ENCODE measurements around the gene GPR155. TPM values are rescaled to one million over a fixed set of nuclear protein-coding genes. Genes with fewer than 3 reads are reported as not detected.

The GPR155 gene
- polyA plus RNA-seq, 1 donor from 2014 or later, result 5.7 TPM

DNA sequence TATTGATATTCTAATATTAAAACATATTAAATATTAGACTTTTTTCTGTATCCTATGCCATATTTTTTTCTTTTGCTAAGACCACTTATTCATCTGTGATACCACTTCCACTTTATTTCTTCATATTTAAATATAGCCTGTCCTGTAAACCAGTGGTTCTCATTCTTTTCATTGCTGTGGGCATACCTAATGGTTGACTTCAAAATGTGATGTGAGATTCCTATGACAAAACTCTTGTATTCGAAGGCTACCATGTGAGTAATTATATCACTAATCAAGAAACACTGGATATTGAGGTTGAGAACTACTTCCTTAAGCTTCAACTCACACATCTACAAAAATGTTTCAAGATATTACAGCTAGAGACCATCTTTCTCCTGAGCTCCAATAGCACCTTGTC is 87.7 kb downstream of the GPR155 start:
- Histone ChIP-seq H3K9ac (ENCODE audit: low read length) (no peak overlapping the region), H4K20me1 (ENCODE audit: insufficient read depth) (no peaks in the 10 kb centered on the region), H3K4me3 (ENCODE audit: low read length) (no peak overlapping the region), H3F3A (ENCODE audit: insufficient read depth, low read length, poor library complexity, severe bottlenecking) (peaks cover 4% of the 10 kb centered on the region), H3K79me2 (replicated peaks; ENCODE audit: insufficient read depth, low read length) (peaks cover 11% of the 10 kb centered on the region), H3K27ac (ENCODE audit: low read length) (no peak overlapping the region), H2AFZ (ENCODE audit: low read depth, low read length) (no peak overlapping the region), H3K4me2 (ENCODE audit: low read length) (no peak overlapping the region), H3K9me3 (ENCODE audit: low read length) (no peaks in the 10 kb centered on the region), H3K27me3 (ENCODE audit: insufficient read depth, low read depth, low read length) (no peaks in the 10 kb centered on the region), H3K36me3 (ENCODE audit: insufficient read depth, low read length) (peaks cover 5% of the 10 kb centered on the region), H3K9me2 (ENCODE audit: insufficient read depth, low read length) (no peaks in the 10 kb centered on the region)
- TF ChIP-seq TAF1 (IDR thresholded peaks at IDR 0.05; ENCODE audit: low read depth) (no peak), EZH2 (IDR thresholded peaks at IDR 0.05; ENCODE audit: borderline replicate concordance, insufficient read depth, low read length, poor library complexity, severe bottlenecking) (no peak), RAD21 (conservative IDR thresholded peaks at IDR 0.05) (no peak)
- TF ChIP-seq, protein P1, sequence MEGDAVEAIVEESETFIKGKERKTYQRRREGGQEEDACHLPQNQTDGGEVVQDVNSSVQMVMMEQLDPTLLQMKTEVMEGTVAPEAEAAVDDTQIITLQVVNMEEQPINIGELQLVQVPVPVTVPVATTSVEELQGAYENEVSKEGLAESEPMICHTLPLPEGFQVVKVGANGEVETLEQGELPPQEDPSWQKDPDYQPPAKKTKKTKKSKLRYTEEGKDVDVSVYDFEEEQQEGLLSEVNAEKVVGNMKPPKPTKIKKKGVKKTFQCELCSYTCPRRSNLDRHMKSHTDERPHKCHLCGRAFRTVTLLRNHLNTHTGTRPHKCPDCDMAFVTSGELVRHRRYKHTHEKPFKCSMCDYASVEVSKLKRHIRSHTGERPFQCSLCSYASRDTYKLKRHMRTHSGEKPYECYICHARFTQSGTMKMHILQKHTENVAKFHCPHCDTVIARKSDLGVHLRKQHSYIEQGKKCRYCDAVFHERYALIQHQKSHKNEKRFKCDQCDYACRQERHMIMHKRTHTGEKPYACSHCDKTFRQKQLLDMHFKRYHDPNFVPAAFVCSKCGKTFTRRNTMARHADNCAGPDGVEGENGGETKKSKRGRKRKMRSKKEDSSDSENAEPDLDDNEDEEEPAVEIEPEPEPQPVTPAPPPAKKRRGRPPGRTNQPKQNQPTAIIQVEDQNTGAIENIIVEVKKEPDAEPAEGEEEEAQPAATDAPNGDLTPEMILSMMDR (IDR thresholded peaks at IDR 0.05; ENCODE audit: poor library complexity, severe bottlenecking), result no peak

DNA sequence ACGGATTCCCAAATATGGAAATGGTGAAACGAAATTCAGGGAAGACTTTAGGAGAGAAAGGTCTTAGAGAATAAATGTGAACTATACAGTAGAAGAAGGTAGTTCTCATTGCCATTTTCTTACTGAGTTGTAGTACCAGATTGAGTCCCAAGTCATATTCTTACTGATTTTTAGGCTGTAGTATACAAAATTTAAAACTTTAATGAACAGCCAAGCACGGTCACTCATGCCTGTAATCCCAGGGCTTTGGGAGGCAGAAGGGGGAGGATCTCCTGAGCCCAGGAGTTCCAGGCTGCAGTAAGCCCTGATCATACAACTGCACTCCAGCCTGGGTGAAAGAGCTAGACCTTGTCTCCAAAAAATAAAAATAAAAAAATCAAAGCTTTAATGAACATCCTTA is 89.1 kb downstream of the GPR155 start:
- Histone ChIP-seq H3K27ac (ENCODE audit: low read length) (no peak overlapping the region), H3K4me3 (ENCODE audit: low read length) (peak overlapping the region; percentile 2), H3K9ac (ENCODE audit: low read length) (no peak overlapping the region), H4K20me1 (ENCODE audit: insufficient read depth) (no peaks in the 10 kb centered on the region), H3K27me3 (ENCODE audit: insufficient read depth, low read depth, low read length) (no peaks in the 10 kb centered on the region), H3K9me3 (ENCODE audit: low read length) (no peaks in the 10 kb centered on the region), H3K4me2 (ENCODE audit: low read length) (no peak overlapping the region), H3K79me2 (replicated peaks; ENCODE audit: insufficient read depth, low read length) (peaks cover 25% of the 10 kb centered on the region), H3K36me3 (ENCODE audit: insufficient read depth, low read length) (no peaks in the 10 kb centered on the region), H3F3A (ENCODE audit: insufficient read depth, low read length, poor library complexity, severe bottlenecking) (peaks cover 4% of the 10 kb centered on the region), H3K9me2 (ENCODE audit: insufficient read depth, low read length) (no peaks in the 10 kb centered on the region), H2AFZ (ENCODE audit: low read depth, low read length) (no peak overlapping the region)
- TF ChIP-seq, protein P2, sequence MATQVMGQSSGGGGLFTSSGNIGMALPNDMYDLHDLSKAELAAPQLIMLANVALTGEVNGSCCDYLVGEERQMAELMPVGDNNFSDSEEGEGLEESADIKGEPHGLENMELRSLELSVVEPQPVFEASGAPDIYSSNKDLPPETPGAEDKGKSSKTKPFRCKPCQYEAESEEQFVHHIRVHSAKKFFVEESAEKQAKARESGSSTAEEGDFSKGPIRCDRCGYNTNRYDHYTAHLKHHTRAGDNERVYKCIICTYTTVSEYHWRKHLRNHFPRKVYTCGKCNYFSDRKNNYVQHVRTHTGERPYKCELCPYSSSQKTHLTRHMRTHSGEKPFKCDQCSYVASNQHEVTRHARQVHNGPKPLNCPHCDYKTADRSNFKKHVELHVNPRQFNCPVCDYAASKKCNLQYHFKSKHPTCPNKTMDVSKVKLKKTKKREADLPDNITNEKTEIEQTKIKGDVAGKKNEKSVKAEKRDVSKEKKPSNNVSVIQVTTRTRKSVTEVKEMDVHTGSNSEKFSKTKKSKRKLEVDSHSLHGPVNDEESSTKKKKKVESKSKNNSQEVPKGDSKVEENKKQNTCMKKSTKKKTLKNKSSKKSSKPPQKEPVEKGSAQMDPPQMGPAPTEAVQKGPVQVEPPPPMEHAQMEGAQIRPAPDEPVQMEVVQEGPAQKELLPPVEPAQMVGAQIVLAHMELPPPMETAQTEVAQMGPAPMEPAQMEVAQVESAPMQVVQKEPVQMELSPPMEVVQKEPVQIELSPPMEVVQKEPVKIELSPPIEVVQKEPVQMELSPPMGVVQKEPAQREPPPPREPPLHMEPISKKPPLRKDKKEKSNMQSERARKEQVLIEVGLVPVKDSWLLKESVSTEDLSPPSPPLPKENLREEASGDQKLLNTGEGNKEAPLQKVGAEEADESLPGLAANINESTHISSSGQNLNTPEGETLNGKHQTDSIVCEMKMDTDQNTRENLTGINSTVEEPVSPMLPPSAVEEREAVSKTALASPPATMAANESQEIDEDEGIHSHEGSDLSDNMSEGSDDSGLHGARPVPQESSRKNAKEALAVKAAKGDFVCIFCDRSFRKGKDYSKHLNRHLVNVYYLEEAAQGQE (IDR thresholded peaks at IDR 0.05; ENCODE audit: borderline replicate concordance), result no peak
- TF ChIP-seq POLR2AphosphoS5 (IDR thresholded peaks at IDR 0.05), result no peak
- TF ChIP-seq, protein P1 (IDR thresholded peaks at IDR 0.05; ENCODE audit: poor library complexity, severe bottlenecking), result no peak
- no peak for TF ChIP-seq EZH2 (IDR thresholded peaks at IDR 0.05; ENCODE audit: borderline replicate concordance, insufficient read depth, low read length, poor library complexity, severe bottlenecking)
- no peak for TF ChIP-seq RAD21 (conservative IDR thresholded peaks at IDR 0.05)
- TF ChIP-seq SMC3 (conservative IDR thresholded peaks at IDR 0.05; ENCODE audit: poor library complexity), result no peak
- TF ChIP-seq EP300 (conservative IDR thresholded peaks at IDR 0.05; ENCODE audit: poor library complexity, severe bottlenecking), result no peak
- TF ChIP-seq TAF1 (IDR thresholded peaks at IDR 0.05; ENCODE audit: low read depth), result no peak
- no peak for TF ChIP-seq MXI1 (conservative IDR thresholded peaks at IDR 0.05; ENCODE audit: poor library complexity, severe bottlenecking)

Measured in neural cell (in vitro differentiated cells).